ENCODE measurements around the gene EHD2. TPM values are rescaled to one million over a fixed set of nuclear protein-coding genes. Genes with fewer than 3 reads are reported as not detected.
A peak's percentile ranks its signal among the peaks of the same experiment; 100 is the strongest.

Gene EHD2
- total and polyA plus RNA-seq, 2 of the 13 experiments (the other 11 are each of a cell fraction or from before 2014, with no cell fraction given) = 0.09 to 0.28 TPM

DNA sequence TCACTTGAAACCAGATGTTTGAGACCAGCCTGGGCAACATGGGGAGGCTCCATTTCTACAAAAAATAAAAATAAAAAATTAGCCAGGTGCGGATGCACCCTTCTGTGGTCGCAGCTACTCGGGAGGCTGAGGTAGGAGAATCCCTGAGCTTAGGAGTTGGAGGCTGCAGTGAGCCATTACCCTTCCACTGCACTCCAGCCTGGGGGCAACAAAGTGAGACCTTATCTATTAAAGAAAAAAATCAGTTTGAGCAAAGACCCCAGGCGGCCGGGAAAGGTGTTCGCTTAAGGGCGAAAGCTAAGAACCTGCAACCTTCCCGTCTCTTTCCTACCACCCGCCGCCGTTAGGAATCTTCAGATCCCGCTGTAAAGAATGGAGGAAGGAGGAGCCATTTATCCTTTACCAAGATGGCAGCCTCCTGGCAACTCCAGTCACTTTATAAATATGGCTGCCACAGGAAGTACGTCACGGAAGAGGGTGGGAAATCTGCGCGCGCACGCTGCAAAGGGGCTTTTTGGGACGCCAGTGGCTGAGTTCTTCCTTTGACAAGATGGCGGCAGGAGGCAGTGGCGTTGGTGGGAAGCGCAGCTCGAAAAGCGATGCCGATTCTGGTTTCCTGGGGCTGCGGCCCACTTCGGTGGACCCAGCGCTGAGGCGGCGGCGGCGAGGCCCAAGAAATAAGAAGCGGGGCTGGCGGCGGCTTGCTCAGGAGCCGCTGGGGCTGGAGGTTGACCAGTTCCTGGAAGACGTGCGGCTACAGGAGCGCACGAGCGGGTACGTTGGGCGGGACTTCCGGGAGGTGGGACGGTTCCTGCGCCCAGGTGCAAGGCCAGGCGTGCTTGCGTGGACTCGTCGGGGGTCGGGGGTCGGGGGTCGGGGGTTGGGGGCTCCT lies 32.0 kb downstream of the EHD2 start, which contains the start of gene NOP53:
NOP53 (plus strand) TSS at position 537 of the 892 bp plus-strand sequence; CDS start at position 551, 14 bp downstream.
- BruUV-seq (replicated peaks) = TSS peak; percentile 86
- ChIA-PET POLR2A (interaction anchor here (0.6 to 1.8 kb wide), 4 partner anchors 11 to 121 kb away, joined by 3 to 5 read pairs (median 4); no protein-coding TSS in a partner anchor), CTCF (ENCODE audit: low intra/inter-chr PET ratio, low total read pairs) (no interaction called here)
- Histone ChIP-seq H3K4me1 (ENCODE audit: insufficient read depth, low read length) (peaks cover 60% of the 10 kb centered on the region), H3K9me3 (ENCODE audit: low read length) (no peaks in the 10 kb centered on the region), H3K4me3 (replicated peaks in 1 of 3; ENCODE audit: insufficient read depth in 1 of 3, low read depth in 2 of 3, low read length in 3 of 3) (peak within 1 kb of the TSS; percentile 78 to 92 (median 90)), H3K36me3 (replicated peaks in 1 of 2; ENCODE audit: control insufficient read depth in 1 of 2, insufficient read depth in 2 of 2, low read length in 2 of 2) (peaks cover 12 to 27% of the 10 kb centered on the region in 2 experiments), H3K4me2 (ENCODE audit: low read depth, low read length) (peak within 1 kb of the TSS; percentile 96), H4K20me1 (ENCODE audit: insufficient read depth, low read length) (peaks cover 9% of the 10 kb centered on the region; the same call in 1 of the 2 replicates), H3K9ac (ENCODE audit: insufficient read depth, low read depth, low read length) (peak within 1 kb of the TSS; percentile 88), H2AFZ (ENCODE audit: low read length) (no peak within 1 kb of the TSS), H3K27ac (ENCODE audit: extremely low read length, insufficient read depth, low read length) (peak within 1 kb of the TSS; percentile 92), H3K27me3 (ENCODE audit: control insufficient read depth in 1 of 2, insufficient read depth in 2 of 2, low read length in 2 of 2) (no peaks in the 10 kb centered on the region), H3K79me2 (ENCODE audit: insufficient read depth, low read length) (peaks cover 25% of the 10 kb centered on the region)
- peak; percentile 77 for ATAC-seq
- in situ Hi-C loops (cut with HindIII; ENCODE audit: extremely low pct_ligation_motif_present, low pct_unique_long_range_greater_than_20kb) (no loop called here), intact Hi-C loops (cut with micrococcal nuclease; ENCODE audit: unreplicated experiment) (no loop called here)
- peak; percentile 82 for FAIRE-seq
- DNase-seq (ENCODE audit: low spot score) = peak; percentile 92
- WGBS (ENCODE audit: low lambda C conversion rate) = 4% methylated on average over 40 of the region's 53 CpGs
- TF ChIP-seq ZNF350 (CRISPR knock-in tag; IDR thresholded peaks at IDR 0.05; ENCODE audit: borderline replicate concordance, low read depth) = peak; percentile 74; the same call in 1 of the 2 replicates
- TF ChIP-seq CREM (IDR thresholded peaks at IDR 0.05) = peak; percentile 98
- TF ChIP-seq CREM (CRISPR knock-in tag; IDR thresholded peaks at IDR 0.05) = no peak
- no peak for TF ChIP-seq ZSCAN12 (CRISPR knock-in tag; IDR thresholded peaks at IDR 0.05)
- TF ChIP-seq, protein P1, sequence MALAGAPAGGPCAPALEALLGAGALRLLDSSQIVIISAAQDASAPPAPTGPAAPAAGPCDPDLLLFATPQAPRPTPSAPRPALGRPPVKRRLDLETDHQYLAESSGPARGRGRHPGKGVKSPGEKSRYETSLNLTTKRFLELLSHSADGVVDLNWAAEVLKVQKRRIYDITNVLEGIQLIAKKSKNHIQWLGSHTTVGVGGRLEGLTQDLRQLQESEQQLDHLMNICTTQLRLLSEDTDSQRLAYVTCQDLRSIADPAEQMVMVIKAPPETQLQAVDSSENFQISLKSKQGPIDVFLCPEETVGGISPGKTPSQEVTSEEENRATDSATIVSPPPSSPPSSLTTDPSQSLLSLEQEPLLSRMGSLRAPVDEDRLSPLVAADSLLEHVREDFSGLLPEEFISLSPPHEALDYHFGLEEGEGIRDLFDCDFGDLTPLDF (CRISPR knock-in tag; IDR thresholded peaks at IDR 0.05) = no peak
- no peak for TF ChIP-seq ZNF460 (CRISPR knock-in tag; IDR thresholded peaks at IDR 0.05; ENCODE audit: borderline replicate concordance)
- TF ChIP-seq, protein P2, sequence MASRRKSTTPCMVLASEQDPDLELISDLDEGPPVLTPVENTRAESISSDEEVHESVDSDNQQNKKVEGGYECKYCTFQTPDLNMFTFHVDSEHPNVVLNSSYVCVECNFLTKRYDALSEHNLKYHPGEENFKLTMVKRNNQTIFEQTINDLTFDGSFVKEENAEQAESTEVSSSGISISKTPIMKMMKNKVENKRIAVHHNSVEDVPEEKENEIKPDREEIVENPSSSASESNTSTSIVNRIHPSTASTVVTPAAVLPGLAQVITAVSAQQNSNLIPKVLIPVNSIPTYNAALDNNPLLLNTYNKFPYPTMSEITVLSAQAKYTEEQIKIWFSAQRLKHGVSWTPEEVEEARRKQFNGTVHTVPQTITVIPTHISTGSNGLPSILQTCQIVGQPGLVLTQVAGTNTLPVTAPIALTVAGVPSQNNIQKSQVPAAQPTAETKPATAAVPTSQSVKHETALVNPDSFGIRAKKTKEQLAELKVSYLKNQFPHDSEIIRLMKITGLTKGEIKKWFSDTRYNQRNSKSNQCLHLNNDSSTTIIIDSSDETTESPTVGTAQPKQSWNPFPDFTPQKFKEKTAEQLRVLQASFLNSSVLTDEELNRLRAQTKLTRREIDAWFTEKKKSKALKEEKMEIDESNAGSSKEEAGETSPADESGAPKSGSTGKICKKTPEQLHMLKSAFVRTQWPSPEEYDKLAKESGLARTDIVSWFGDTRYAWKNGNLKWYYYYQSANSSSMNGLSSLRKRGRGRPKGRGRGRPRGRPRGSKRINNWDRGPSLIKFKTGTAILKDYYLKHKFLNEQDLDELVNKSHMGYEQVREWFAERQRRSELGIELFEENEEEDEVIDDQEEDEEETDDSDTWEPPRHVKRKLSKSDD (CRISPR knock-in tag; IDR thresholded peaks at IDR 0.05; ENCODE audit: low read depth) = peak; percentile 84
- 0 out of 2 replicates have a peak, but pooled peaks have one; percentile 14 for TF ChIP-seq HIVEP1 (CRISPR knock-in tag; IDR thresholded peaks at IDR 0.05)
- peak; percentile 87; the same call in 1 of the 2 replicates for TF ChIP-seq ZNF614 (CRISPR knock-in tag; IDR thresholded peaks at IDR 0.05; ENCODE audit: borderline replicate concordance)
- no peak for TF ChIP-seq ZNF142 (CRISPR knock-in tag; IDR thresholded peaks at IDR 0.05)
- no peak for TF ChIP-seq ZNF737 (CRISPR knock-in tag; IDR thresholded peaks at IDR 0.05; ENCODE audit: borderline replicate concordance)
- TF ChIP-seq ZSCAN31 (CRISPR knock-in tag; IDR thresholded peaks at IDR 0.05; ENCODE audit: low read depth) = peak; percentile 85; the same call in 1 of the 2 replicates
- TF ChIP-seq DPF2 (CRISPR knock-in tag; IDR thresholded peaks at IDR 0.05; ENCODE audit: borderline replicate concordance, low read depth) = no peak

Measured in HepG2 (cell line).